ENCODE measurements around the gene RNF26.

Gene RNF26

DNA sequence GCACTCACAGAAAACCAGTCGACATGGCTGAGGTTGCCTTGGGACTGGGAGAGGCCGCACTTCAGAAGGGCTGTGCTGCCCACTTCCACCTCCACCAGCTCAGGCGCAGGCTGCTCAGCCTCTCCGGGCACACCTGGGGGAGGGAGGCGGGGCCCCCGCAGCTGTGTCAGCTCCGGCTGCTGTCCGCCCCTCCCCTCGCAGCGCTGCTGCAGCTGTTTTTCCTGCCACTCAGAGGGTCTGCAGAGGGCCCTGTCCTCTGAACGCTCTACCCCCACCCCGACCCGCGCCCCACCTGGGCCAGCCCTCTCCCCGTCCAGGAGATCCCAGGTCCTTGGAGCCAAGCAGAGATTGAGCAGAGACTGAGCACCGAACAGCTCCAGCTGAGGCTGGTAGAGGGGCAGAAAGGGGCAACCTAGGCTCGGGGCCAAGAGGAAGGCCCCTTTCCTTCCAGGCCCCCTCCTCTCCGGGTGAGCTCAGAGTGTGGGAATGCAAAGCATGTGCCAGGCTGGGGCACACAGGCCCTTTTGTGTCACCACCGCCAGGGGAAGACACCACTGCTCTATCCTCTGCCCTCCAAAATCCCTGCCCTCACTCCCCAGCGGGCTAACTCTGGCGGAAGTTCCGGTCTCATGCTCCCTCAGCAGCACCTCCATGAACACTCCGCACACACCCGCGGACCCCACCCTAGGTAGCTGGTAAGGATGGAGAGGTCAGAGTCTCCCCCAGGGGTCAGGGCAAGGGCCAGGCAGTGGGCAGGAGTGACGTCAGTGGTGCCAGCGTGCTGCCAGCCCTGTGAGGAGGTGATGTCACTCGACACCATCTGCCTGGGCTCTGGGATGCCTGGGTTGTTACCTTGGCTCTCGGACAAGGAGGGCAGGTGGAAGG is 19.0 kb upstream of the RNF26 start:
- DNase-seq (ENCODE audit: low spot score): no peak

DNA sequence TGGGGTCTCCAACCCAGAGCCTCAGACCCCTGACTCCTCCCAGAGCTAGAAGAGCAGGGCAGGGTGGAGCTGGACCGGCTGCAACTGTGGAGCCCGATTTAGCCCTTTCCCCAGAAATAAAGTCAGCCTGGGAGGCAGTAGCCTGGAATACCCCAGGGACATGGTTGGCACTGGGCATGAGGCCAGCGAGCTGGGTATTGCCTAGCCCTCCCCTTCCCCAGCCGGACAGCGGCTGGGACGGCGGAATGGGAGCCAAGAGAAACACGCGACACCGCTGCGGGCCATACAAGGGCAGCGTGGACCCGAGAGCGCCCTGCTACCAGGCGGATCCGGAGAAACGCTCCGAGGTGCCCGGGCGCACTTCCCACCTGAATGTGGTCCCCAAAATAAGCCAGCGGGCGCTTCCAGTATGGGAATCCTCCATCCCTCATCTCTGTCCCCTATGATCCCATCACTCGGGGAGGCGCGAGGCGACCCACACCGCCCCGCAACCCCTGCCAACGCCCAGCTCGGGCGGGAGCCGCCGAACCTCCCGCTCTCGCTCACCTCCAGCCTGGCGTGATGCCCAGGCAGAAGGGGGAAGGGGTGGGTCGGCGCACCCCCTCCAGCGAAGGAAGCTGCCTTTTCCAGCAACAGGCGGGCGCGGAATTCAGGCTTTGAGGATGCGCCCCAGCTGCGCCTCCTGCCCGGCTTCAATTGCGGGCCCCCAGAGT is 18.2 kb upstream of the RNF26 start:
- DNase-seq (ENCODE audit: low spot score): no peak

DNA sequence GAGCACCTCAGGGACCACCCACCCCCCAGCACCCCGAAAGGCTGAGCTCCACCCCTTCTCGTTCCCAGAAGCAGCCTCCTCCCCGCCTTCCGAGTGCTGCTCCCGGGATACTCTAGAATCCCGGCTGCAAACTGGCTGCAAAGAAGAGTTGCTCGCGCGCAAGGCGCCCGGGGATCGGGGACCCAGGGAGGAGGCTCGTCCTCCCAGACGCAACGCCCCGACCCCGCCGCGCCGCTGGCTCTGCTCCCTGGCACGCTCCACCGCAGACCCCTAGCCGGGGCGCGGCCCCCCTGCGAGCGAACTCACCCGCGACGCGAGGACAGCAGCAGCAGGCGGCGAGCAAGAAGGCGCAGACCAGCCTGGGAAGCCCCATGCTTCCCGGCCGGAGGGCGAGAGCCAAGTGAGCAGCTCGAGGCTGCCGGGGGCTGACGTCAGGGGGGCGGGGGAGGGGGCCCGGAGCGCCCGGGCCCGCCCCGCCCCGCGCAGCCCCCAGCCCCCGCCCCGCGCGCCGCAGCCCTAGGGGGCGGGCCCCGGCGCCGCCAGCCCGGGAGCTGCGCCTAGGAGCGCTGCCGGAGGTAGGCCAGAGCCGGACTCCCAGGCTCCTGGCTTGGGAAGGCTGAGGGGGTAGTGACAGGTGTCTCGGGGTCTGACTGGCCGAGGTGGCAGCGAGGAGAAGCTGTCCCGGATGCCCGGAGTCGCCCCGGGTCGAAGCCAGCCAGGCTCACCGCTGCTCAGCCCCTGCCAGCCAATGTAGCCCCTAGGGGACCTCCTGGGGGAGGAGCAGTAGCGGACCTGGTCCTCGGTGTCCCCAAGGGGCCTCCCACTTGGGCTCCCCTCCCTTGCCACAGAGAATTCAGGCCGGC is 17.4 kb upstream of the RNF26 start, which contains the start of gene MCAM:
Gene MCAM (minus strand): TSS at position 402 of the 863 bp plus-strand sequence. CDS start 29 bp downstream, at position 373.
- DNase-seq (ENCODE audit: low spot score): peak; percentile 50

DNA sequence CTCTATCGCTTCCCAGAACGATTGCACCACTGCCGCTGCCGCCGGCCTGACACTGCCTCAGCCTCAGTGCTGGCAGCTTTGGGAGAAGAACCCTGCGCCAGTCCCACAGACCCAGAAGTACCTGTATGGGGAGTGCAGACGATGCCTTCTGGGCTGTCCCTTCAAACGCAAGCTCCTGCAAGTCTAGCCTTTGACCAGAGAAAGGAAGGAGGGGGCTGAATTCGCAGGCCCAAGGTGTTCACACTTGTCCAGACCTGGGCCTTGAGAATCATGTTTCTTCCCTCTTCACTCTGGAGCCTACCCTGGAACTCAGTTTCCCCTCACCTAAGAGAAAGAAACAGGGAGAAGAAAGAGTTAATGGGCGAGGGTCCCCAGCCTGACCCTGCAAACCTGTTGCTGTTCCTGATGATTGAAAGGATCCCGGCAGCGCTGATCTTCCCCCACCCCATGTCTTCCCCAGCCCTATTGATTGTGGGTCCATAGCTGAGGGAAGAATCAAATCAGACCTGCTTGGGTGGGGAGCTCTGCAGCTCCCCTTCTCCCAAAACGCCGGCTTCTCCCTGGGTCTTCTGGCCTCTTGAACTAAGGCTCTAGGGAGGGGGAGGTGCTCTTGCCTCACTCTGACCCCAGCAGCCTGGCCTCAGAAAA is 16.6 kb upstream of the RNF26 start:
- no peak for DNase-seq (ENCODE audit: low spot score)

DNA sequence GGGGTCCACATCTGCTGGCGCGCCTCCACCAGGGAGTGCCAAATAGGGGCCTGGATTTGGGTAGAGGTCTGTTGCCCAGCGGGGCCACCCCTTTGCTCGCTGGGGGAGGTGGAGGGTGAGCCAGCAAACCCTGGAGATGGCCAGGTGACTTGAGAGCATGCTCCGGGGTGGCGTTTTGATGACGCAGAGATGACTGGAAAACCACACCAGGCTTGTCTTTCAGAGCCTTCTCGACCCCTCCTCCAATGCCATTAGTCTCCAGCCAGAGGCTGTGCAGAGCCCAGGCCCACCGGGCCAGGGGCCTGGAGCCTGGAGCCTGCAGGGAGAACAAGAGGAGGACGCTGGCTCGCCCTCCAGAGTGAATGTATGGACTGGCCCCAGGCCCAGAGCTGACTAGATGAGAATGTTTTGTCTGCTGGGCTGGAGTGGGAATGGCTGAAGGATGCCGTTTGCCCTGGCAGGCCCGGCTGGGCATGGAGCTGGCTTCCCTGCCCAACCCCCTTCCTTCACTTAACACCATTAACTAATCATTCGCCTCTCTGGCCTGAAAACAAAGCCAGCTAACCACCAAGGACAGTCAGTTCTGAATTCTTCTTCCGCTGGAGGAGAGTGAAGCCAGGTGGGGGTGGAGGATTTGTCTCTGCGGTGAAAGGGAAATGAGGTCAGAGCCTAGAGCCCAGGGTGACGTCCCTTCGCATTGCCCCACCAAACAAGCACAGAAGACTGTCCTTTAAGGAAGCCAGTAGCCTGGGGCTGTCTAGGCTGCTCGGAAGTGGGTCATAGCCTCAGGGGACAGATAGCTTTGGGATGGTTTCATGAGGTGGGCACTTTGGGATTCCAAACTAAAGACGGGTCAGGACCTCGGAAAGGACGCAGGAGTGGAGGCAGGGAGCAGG is 15.8 kb upstream of the RNF26 start:
- DNase-seq (ENCODE audit: low spot score): peak; percentile 73

DNA sequence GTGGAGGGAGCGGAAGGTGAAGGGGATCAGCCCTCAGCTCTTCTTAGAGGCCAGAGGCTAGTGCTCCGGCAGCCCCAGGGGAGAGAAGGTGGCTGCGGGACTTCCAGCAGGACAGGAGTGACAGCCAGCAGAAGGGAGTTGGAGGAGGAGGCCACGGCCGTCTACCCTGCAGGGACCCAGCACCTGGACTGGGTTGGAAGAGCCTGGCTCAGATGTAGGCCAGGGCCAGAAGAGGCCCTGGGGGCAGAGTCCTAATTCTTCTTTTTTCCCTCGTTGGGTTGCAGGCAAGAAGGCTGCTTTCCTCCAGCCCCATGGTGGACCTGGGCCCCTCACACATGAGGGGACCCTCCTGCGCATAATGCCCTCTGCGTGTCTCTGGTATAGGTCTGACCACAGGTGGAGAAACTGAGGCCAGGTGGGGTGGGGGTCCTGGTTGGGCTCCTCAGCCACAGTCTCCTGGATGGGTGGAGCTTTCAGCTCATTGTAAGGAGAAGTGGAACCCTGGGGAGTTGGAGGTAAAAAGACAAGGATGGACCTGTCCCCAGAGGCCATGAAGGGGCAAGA is 15.1 kb upstream of the RNF26 start:
- DNase-seq (ENCODE audit: low spot score): no peak

DNA sequence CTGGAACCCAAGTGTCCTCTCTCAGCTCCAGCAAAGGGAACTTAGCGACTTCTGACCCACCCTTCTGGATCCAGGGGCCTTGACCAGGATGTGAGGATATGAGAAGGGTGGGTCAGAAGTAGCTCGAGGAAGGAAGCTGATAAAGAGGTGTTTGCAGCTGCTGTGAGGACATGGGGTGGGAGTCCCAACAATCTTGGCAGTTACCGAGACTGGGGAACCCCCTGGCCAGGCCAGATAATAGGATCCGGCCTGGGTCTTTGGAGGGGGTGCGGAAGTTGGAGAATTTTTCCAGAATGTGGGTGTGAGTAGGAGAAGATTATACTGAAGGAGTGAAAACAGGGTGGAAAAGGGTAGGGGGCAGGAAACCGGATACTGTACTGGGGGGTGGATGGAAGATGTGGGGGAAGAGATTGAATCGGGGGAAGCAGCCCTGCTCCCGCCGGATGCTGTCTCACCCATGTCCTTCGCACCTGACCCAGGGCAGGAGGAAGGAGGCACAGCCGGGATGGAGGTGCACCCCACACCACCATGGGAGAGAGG is 14.6 kb upstream of the RNF26 start:
- no peak for DNase-seq (ENCODE audit: low spot score)

DNA sequence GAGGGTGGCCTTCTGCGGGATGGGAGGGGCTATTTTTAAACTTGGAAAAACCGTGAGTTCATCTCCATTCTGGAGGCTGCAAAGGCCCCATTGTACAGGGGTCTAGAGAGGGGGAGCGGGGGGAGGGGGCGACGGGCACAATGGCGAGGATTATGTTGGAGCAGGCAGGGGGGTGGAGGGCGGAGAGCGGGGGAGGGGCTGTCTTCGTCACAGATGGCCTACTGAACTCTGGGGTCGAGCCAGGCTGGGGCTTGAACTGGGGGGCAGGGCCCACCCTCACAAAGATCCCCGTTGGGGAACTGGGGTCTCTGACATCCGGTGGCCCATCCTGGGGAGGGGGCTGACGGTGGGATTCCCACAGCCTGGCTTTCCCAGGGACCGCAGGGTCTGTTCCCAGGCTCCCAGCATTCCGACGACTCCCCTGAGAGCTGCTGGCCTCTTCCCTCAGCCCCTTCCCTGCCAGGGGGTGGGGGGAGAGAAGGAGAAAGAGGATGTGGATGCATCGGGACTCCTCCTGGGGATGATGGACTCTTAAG is 14.0 kb upstream of the RNF26 start:
- DNase-seq (ENCODE audit: low spot score): peak; percentile 50

DNA sequence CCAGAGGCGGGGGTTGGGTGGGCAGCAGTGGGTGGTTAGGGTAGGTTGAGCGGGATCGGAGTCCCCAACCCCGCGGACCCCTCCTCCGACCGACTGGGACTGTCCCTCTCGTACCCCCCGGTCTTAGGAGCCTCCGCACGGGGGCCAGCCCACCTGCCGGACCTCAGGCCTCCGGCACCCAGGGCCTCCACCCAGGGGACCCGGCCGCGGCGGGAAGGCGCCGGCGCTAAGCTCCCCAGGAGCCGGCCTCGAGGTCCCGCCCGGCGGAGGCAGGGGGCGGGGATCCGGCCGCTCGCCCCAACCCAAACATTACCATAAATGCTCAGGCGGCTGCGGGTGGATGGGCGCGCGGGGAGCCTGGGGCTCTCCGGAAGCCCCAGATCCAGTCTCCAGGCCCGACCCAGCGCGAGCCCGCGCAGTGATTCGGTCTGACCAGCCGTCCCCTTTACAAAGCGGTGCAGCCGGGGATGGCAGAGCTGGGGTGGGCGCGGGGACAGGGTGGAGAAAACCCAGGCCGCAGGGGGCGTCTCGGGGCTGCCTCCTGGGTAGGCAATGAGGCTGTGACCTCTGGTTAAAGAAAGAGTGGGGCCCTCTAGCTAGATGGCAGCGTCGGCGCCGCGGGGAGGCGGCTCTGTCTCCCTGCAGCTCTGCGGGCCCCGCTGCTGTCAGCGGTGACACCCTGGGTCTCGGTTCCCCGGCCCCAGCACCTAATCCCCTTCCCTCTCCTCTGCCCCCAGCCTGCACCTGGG is 13.4 kb upstream of the RNF26 start:
- DNase-seq (ENCODE audit: low spot score): peak; percentile 47

DNA sequence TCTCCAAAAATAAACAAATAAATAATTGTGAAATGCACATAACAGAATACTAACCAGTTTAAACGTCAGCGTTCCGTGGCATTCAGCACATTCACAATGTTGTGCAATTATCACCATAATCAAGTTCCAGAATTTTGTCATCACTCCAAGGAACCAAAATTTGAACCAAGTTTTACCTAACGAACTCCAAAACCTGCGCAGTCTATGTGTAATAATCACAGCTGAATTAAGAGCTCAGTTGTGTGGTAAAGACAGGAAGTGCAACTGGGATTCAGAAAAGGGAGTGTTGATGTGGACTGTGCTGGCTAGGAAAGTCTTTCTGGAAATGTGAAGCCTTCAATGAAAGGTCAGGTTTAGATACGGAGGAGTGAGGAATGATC is 12.0 kb upstream of the RNF26 start:
- no peak for DNase-seq (ENCODE audit: low spot score)

DNA sequence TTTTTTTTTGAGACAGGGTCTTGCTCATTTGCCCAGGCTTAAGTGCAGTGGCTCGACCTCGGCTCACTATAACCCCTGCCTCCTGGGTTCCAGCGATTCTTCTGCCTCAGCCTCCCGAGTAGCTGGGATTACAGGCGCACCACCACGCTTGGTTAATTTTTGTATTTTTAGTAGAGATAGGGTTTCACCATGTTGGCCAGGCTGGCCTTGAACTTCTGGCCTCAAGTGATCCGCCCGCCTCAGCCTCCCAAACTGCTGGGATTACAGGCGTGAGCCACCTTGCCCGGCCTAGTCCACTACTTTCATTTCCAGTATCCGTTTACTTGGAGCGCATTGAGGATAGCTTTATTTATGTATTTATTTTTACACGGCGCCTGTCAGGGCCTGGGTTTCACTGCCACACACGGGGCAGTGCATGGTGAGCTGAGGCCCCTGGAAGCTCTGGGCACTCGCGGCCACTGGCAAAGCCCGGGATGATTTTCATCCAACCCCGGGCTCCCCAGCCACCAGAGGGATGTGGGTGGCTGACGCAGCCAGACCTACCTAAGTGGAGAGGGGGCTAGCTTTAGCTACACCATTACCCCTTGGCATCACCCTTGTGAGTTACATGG is 11.3 kb upstream of the RNF26 start:
- no peak for DNase-seq (ENCODE audit: low spot score)

DNA sequence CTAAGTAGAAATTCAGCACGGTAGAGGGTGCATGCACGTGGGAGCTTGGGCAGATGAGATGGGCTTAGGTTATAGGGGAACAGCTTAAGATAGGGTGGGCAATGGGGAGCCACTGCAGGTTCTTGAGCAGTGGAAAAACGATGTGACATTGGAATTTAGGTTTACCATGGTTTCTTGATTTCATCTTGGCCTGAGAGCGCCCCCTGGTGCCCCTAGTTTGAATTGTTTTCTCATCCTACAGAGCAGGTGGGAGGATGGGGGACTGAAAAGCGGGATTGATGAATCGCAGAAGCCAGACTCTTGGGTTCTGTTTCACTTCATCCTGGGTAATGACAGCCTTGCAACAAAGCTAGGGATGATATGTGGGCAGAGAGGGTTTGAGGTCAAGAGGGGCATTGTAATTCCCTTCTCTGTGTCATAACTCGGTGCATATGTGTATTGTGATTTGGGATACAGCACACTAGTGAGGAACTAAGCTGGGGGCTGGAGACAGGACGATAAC is 10.7 kb upstream of the RNF26 start:
- DNase-seq (ENCODE audit: low spot score): peak; percentile 92

DNA sequence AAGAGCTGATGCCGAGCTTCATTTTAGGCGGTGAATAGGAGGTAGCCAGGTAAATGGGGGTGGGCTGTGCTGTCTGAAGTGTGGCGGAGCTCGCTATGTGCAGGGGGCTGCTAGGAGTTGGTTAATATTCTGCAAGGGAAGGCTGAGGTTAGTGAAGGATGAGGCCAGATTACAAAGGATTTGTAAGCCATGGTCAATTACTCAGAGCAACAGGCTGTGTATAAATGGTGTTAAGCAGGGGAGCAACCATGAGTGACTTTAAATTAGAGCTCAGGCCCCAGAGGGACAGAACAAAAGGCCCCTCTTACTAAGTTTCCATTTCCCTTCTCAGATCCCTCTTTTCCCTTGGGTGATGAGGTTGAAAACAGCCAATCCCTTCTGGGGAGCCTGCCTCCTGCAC is 10.1 kb upstream of the RNF26 start:
- DNase-seq (ENCODE audit: low spot score): no peak

DNA sequence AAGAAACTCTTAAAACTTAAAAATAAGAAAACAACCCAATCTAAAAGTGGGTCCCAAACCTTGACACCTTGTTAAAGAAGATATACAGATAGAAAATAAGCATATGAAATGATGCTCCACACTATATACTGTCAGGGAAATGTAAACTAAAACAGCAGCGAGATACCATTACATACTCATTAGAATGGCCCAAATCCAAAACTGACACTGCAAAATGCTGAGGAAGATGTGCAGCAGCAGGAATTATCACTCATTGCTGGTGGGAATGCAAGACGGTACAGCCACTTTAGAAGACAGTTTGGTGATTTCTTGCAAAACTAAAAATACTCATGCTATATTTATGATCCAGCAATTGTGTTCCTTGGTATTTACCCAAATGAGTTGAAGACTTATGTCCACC is 5.0 kb upstream of the RNF26 start:
- no peak for DNase-seq (ENCODE audit: low spot score)

DNA sequence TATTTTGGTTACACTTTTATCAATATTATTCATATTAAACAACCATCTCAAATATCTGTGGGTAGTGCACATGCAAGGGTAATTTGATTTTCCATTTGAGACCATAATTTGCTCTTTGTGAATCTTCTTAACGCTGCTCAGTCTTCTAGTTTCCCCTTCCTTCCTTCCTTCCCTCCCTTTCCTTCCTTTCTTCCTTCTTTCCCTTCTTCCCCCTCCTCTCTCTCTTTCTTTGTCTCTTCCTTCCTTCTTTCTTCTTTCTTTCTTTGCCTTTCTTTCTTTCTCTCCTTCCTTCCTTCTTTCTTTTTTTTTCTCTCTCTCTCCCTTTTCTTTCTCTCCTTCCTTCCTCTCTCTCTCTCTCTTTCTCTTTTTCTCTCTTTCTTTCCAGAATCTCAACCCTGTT is 4.1 kb upstream of the RNF26 start:
- DNase-seq (ENCODE audit: low spot score): no peak

DNA sequence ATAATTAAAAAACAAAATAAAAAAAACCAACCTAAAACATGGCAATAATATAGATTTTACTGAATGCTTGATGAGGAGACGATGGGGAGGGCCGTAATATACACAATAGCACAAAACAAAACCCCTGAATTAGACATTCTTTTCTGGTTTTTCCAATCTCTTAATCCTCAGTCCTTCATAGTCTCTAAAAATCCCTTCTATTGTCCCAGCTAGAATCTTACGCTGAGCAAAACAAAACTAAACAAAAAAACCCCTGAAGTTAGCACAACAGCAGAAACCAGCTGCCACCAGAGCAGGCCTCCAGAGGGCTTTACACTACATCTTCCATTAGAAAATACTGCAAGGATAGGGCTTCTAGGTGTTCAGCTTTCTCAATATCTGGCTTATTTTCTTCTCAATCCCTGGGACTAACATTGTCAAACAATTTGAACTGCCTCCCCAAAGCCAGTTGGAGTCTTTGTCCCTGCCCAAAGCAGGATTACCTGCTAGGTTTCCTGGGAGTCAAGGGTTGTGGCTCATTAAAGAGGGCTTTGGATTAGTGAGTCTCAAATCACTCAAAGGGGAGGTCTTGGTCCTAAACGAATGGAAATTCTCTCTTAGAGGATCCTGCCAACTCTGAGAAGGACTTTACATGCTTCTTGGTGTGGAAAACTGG is 2.1 kb upstream of the RNF26 start:
- no peak for DNase-seq (ENCODE audit: low spot score)

DNA sequence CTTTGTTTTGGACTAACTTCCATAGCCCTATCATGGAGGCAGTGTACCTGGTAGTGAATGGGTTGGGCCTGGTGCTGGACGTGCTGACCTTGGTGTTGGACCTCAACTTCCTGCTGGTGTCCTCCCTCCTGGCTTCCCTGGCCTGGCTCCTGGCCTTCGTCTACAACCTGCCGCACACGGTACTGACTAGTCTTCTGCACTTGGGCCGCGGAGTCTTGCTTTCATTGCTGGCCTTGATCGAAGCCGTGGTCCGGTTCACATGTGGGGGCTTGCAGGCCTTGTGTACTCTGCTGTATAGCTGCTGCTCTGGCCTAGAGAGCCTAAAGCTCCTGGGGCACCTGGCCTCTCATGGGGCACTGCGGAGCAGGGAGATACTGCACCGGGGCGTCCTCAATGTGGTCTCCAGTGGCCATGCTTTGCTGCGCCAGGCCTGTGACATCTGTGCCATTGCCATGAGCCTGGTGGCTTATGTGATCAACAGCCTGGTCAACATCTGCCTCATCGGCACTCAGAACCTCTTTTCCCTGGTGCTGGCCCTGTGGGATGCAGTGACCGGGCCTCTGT is 846 bp downstream of the RNF26 start:
- DNase-seq (ENCODE audit: low spot score): no peak
